ENCODE data around the gene PLCB2.

The PLCB2 gene

GRCh38 chr15:40353697-40354096 is 46.0 kb upstream of the PLCB2 start:
- TF ChIP-seq CEBPB (IDR thresholded peaks at IDR 0.05), result no peak
- no peak for TF ChIP-seq TAF1 (IDR thresholded peaks at IDR 0.05; ENCODE audit: low read depth)
- TF ChIP-seq RAD21 (IDR thresholded peaks at IDR 0.05; ENCODE audit: low read depth), result no peak
- TF ChIP-seq USF1 (IDR thresholded peaks at IDR 0.05), result no peak
- TF ChIP-seq YY1 (IDR thresholded peaks at IDR 0.05; ENCODE audit: low read depth), result no peak
- TF ChIP-seq FOXM1 (IDR thresholded peaks at IDR 0.05; ENCODE audit: borderline replicate concordance, low read depth), result no peak
- TF ChIP-seq CREB1 (IDR thresholded peaks at IDR 0.05; ENCODE audit: low read depth), result no peak
- TF ChIP-seq TEAD4 (IDR thresholded peaks at IDR 0.05), result no peak
- TF ChIP-seq ZBTB7A (IDR thresholded peaks at IDR 0.05; ENCODE audit: low read depth), result no peak
- no peak for TF ChIP-seq MAX (IDR thresholded peaks at IDR 0.05)
- TF ChIP-seq EGR1 (IDR thresholded peaks at IDR 0.05), result no peak
- TF ChIP-seq EP300 (IDR thresholded peaks at IDR 0.05; ENCODE audit: borderline replicate concordance), result no peak

- TF ChIP-seq CREB1 (IDR thresholded peaks at IDR 0.05; ENCODE audit: low read depth), result no peak
- no peak for TF ChIP-seq TEAD4 (IDR thresholded peaks at IDR 0.05)
- no peak for TF ChIP-seq TCF12 (IDR thresholded peaks at IDR 0.05; ENCODE audit: low read depth)
- no peak for TF ChIP-seq RAD21 (IDR thresholded peaks at IDR 0.05; ENCODE audit: low read depth)
- no peak for TF ChIP-seq NFIC (IDR thresholded peaks at IDR 0.05)
- TF ChIP-seq EGR1 (IDR thresholded peaks at IDR 0.05), result no peak
- no peak for TF ChIP-seq ZBTB7A (IDR thresholded peaks at IDR 0.05; ENCODE audit: low read depth)
- TF ChIP-seq FOXM1 (IDR thresholded peaks at IDR 0.05; ENCODE audit: borderline replicate concordance, low read depth), result no peak
- TF ChIP-seq YY1 (IDR thresholded peaks at IDR 0.05; ENCODE audit: low read depth), result no peak
- no peak for TF ChIP-seq REST (IDR thresholded peaks at IDR 0.05; ENCODE audit: low read depth)
- no peak for TF ChIP-seq CEBPB (IDR thresholded peaks at IDR 0.05)
- no peak for TF ChIP-seq MAX (IDR thresholded peaks at IDR 0.05)
- TF ChIP-seq EP300 (IDR thresholded peaks at IDR 0.05; ENCODE audit: borderline replicate concordance), result no peak
- no peak for TF ChIP-seq TAF1 (IDR thresholded peaks at IDR 0.05; ENCODE audit: low read depth)
- no peak for TF ChIP-seq USF1 (IDR thresholded peaks at IDR 0.05)
Observed at GRCh38 chr15:40352281-40352901, 44.7 kb upstream of the PLCB2 start.

- TF ChIP-seq EGR1 (IDR thresholded peaks at IDR 0.05) (no peak), USF1 (IDR thresholded peaks at IDR 0.05) (no peak), TCF12 (IDR thresholded peaks at IDR 0.05; ENCODE audit: low read depth) (no peak), NFIC (IDR thresholded peaks at IDR 0.05) (no peak), FOXM1 (IDR thresholded peaks at IDR 0.05; ENCODE audit: borderline replicate concordance, low read depth) (no peak), CREB1 (IDR thresholded peaks at IDR 0.05; ENCODE audit: low read depth) (no peak), ZBTB7A (IDR thresholded peaks at IDR 0.05; ENCODE audit: low read depth) (no peak)
Observed at GRCh38 chr15:40349163-40349562, 41.4 kb upstream of the PLCB2 start.

GRCh38 chr15:40348474-40348870 is 40.7 kb upstream of the PLCB2 start:
- TF ChIP-seq YY1 (IDR thresholded peaks at IDR 0.05; ENCODE audit: low read depth) (no peak), CREB1 (IDR thresholded peaks at IDR 0.05; ENCODE audit: low read depth) (no peak), NFIC (IDR thresholded peaks at IDR 0.05) (no peak), RAD21 (IDR thresholded peaks at IDR 0.05; ENCODE audit: low read depth) (no peak), TCF12 (IDR thresholded peaks at IDR 0.05; ENCODE audit: low read depth) (no peak), MAX (IDR thresholded peaks at IDR 0.05) (no peak), TAF1 (IDR thresholded peaks at IDR 0.05; ENCODE audit: low read depth) (no peak), EP300 (IDR thresholded peaks at IDR 0.05; ENCODE audit: borderline replicate concordance) (no peak), USF1 (IDR thresholded peaks at IDR 0.05) (no peak), TEAD4 (IDR thresholded peaks at IDR 0.05) (no peak), EGR1 (IDR thresholded peaks at IDR 0.05) (no peak), ZBTB7A (IDR thresholded peaks at IDR 0.05; ENCODE audit: low read depth) (no peak), CEBPB (IDR thresholded peaks at IDR 0.05) (no peak), REST (IDR thresholded peaks at IDR 0.05; ENCODE audit: low read depth) (no peak), FOXM1 (IDR thresholded peaks at IDR 0.05; ENCODE audit: borderline replicate concordance, low read depth) (no peak)
